ENCODE measurements around the gene FEN1. TPM values are rescaled to one million over a fixed set of nuclear protein-coding genes. Genes with fewer than 3 reads are reported as not detected.

The FEN1 gene
- total RNA-seq, 4 donors from 2014 or later = 4.5 to 11.0 (median 4.6) TPM

DNA sequence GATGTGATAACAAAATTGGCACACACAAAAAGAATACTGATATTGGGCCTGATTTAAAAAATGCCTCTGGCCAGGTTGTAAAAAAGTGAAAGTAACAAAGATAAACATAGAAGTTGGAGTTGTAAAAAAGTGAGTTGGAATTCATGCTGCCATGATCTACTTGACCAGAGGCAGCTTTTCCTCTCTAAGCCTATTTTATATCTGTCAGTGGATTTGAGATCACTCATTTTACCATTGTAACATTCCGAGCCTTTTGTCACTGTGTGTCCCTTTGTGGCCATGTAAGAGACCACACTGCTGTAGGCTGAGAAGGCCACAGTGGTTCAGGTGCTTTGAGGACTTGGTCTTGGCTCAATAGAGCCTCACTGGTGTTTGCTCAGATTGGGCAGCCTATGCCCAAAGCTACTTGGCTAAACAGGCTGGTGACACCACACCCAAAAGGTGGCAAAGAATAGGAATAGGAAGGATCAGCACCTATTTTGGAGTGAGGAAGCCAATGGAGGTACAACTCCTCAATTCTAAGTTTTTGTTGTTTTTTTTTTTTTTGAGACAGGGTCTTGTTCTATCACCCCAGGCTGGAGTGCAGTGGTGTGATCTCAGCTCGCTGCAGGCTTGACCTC lies 7.1 kb downstream of the FEN1 start:
- Histone ChIP-seq H3K4me3 (no peak overlapping the region), H3K27ac (no peak overlapping the region), H3K36me3 (peaks cover 0 to 52% (median 4%) of the 10 kb centered on the region in 3 donors), H3K27me3 (no peaks in the 10 kb centered on the region), H3K4me1 (peaks cover 0 to 10% (median 0%) of the 10 kb centered on the region in 4 donors), H3K9me3 (no peaks in the 10 kb centered on the region)
- 89 to 93% methylated on average over 2 of the region's 2 CpGs for WGBS, 2 donors
- no peak for DNase-seq (ENCODE audit: low spot score in 2 of 2)
- TF ChIP-seq POLR2A (IDR thresholded peaks at IDR 0.05) (no peak), EP300 (IDR thresholded peaks at IDR 0.05) (no peak)
- TF ChIP-seq, protein P1, sequence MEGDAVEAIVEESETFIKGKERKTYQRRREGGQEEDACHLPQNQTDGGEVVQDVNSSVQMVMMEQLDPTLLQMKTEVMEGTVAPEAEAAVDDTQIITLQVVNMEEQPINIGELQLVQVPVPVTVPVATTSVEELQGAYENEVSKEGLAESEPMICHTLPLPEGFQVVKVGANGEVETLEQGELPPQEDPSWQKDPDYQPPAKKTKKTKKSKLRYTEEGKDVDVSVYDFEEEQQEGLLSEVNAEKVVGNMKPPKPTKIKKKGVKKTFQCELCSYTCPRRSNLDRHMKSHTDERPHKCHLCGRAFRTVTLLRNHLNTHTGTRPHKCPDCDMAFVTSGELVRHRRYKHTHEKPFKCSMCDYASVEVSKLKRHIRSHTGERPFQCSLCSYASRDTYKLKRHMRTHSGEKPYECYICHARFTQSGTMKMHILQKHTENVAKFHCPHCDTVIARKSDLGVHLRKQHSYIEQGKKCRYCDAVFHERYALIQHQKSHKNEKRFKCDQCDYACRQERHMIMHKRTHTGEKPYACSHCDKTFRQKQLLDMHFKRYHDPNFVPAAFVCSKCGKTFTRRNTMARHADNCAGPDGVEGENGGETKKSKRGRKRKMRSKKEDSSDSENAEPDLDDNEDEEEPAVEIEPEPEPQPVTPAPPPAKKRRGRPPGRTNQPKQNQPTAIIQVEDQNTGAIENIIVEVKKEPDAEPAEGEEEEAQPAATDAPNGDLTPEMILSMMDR (IDR thresholded peaks at IDR 0.05) = no peak

DNA sequence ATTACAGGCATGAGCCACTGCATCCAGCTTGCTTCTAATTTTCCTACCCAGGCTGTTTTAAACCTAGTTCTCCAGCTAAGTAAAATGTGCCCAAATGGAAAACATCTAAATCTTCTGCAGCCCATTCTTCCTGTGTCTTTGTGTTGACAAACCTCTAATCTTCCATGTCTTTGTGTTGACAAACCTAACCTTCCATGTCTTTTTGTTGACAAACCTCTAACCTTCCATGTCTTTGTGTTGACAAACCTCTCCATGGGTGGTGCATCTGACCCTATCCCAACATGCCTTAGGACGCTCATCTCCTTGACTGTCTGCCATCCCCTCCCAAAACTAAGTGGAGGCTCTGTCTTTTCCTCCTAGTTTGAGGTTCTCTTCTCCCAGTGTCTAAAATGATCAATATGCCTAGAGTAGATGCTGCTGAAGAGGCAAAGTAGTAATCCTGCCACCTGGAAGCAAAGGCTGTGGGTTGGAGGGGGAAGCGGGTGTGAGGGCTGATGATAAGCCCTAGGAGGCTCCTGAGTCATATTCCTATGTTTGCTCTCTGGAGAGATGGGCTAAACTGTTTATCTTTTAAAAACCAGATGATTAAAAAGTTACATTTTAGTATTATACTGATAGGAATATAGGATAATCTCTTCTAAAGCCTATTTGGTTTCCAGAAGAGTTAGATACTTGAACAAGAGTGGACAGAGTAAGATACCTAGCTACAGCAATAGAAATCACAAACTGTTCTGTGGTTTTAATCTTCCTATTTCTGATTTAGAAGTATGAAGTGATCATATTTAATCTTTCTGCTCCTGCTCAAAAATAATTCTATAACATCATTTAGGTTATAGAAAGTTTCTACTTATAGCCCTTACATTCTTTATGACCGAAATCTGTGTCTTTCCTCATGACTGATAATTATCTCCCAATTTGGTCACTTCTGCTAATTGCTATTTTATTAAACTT lies 7.9 kb downstream of the FEN1 start:
- DNase-seq (ENCODE audit: low spot score in 2 of 2) = no peak
- Histone ChIP-seq H3K4me3 (no peak overlapping the region), H3K36me3 (peaks cover 0 to 56% (median 4%) of the 10 kb centered on the region in 3 donors), H3K27me3 (no peaks in the 10 kb centered on the region), H3K4me1 (peaks cover 0 to 10% (median 0%) of the 10 kb centered on the region in 4 donors), H3K9me3 (no peaks in the 10 kb centered on the region), H3K27ac (no peak overlapping the region)
- 79 to 82% methylated on average over 3 of the region's 3 CpGs for WGBS, 2 donors
- TF ChIP-seq, protein P1 (IDR thresholded peaks at IDR 0.05) = no peak
- TF ChIP-seq POLR2A (IDR thresholded peaks at IDR 0.05) (no peak), EP300 (IDR thresholded peaks at IDR 0.05) (no peak)

DNA sequence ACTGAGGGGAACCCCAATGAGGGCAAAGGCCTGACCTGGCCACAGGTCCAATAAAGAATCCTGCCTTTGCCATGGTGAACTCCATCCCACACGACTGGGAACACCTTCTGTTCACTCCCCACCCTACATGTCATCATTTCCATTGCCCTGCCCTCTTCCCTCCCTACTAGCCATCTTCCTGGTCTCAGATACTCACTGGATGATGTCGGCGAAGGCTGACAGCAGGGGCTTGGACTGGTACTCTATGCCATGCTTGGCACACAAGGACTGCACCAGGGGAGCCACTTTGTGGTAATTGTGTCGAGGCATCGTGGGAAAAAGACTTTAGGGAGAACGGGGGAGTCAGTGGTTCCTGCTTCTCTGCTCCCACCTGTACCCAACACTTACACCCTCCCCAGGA lies 9.9 kb downstream of the FEN1 start:
- WGBS, 2 donors = 85 to 94% methylated on average over 6 of the region's 6 CpGs

DNA sequence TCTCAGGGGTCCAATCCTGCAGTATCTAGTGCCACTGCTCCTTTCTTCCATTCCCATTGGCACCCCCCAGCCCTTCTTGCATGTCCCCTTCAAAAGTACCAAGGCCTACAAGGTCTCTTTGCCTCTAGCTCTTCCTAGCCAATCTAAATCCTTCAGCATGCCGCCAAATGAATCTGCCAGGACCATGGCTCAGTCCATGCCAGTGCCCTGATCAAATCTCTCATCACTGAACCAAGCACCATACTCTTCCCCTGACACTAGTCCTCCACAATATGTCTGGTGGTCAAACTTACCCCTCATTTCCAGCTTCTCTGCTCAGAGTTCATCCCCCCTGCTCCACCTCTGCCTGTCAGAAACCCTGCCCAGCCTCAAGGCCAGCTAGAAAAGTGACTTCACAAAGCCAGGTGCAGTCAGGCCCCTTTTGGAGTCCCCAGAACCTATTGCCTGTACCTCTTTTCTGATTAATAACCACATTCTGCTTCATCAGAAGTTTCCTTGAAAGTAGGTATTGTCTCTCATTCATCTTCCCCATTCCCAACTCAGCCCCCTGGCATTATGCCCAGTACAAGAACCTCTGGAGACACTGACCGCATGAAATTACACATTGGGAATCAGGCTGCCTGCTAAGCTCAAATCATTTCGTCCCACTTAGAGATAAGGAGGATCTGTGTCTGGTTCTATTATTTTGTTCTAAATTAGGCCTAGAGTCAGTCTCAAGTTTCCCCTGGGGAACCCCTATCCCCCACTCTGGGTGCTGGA lies 11.4 kb downstream of the FEN1 start:
- Histone ChIP-seq H3K27ac (no peak overlapping the region), H3K9me3 (no peaks in the 10 kb centered on the region), H3K36me3 (peaks cover 0 to 81% (median 4%) of the 10 kb centered on the region in 3 donors), H3K27me3 (no peaks in the 10 kb centered on the region), H3K4me1 (no peaks in the 10 kb centered on the region), H3K4me3 (no peak overlapping the region)
- WGBS, 2 donors = 53 to 54% methylated on average over 3 of the region's 3 CpGs
- no peak for DNase-seq (ENCODE audit: low spot score in 2 of 2)
- TF ChIP-seq, protein P1 (IDR thresholded peaks at IDR 0.05) = no peak
- no peak for TF ChIP-seq EP300 (IDR thresholded peaks at IDR 0.05)
- no peak for TF ChIP-seq POLR2A (IDR thresholded peaks at IDR 0.05)

More for the DNA sequence above, 9.9 kb downstream of the FEN1 start:
- H3K4me1 ChIP-seq = peaks cover 0 to 2% (median 0%) of the 10 kb centered on the region in 4 donors
- no peak overlapping the region for H3K4me3 ChIP-seq
- H3K27me3 ChIP-seq = no peaks in the 10 kb centered on the region
- peaks cover 0 to 67% (median 4%) of the 10 kb centered on the region in 3 donors for H3K36me3 ChIP-seq
- H3K27ac ChIP-seq = no peak overlapping the region
- TF ChIP-seq EP300 (IDR thresholded peaks at IDR 0.05) = no peak
- TF ChIP-seq, protein P1 (IDR thresholded peaks at IDR 0.05) = no peak
- no peaks in the 10 kb centered on the region for H3K9me3 ChIP-seq
- no peak for DNase-seq (ENCODE audit: low spot score in 2 of 2)
